SH-SY5Y (cell line): ENCODE results near the gene MGST2.

ENCODE experiments used
- GATA2 ChIP-seq: IDR thresholded peaks from 2 replicates; pipeline ENCODE4 v1.6.1; 2011; ENCODE audit warnings: mild to moderate bottlenecking, low read depth, low read length
- GATA3 ChIP-seq: IDR thresholded peaks from 2 replicates; pipeline ENCODE4 v1.6.1; 2011; ENCODE audit warnings: low read depth, mild to moderate bottlenecking, low read length, moderate library complexity

GRCh38 chr4:139700568-139700967 lies 34.9 kb downstream of the MGST2 start:
- TF ChIP-seq GATA2: no peak
- TF ChIP-seq GATA3: no peak
